GM12801 (cell line): ENCODE results near the gene KLHDC10.

Experiments used
- TF ChIP-seq, protein P1 (sequence below): IDR thresholded peaks from one replicate; pipeline ENCODE4 v1.5.1; 2011; ENCODE audit warnings: control low read depth; ENCODE audit not compliant: insufficient read length; ENCODE audit errors: extremely low read depth

The KLHDC10 gene

DNA sequence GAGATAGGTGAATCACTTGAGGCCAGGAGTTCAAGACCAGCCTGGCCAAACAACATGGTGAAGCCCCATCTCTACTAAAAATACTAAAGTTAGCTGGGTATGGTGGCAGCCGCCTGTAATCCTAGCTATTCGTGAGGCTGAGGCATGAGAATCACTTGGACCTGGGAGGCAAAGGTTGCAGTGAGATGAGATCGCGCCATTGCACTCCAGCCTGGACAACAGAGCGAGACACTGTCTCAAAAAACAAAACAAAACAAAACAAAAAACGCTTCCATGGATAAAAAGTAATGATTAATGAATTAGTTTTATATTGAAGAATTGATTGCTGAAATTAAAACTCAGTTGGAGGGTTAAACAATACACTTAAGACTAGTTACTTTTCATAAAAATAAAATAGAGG lies 32.3 kb downstream of the KLHDC10 start:
- TF ChIP-seq, protein P1, sequence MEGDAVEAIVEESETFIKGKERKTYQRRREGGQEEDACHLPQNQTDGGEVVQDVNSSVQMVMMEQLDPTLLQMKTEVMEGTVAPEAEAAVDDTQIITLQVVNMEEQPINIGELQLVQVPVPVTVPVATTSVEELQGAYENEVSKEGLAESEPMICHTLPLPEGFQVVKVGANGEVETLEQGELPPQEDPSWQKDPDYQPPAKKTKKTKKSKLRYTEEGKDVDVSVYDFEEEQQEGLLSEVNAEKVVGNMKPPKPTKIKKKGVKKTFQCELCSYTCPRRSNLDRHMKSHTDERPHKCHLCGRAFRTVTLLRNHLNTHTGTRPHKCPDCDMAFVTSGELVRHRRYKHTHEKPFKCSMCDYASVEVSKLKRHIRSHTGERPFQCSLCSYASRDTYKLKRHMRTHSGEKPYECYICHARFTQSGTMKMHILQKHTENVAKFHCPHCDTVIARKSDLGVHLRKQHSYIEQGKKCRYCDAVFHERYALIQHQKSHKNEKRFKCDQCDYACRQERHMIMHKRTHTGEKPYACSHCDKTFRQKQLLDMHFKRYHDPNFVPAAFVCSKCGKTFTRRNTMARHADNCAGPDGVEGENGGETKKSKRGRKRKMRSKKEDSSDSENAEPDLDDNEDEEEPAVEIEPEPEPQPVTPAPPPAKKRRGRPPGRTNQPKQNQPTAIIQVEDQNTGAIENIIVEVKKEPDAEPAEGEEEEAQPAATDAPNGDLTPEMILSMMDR: no peak

DNA sequence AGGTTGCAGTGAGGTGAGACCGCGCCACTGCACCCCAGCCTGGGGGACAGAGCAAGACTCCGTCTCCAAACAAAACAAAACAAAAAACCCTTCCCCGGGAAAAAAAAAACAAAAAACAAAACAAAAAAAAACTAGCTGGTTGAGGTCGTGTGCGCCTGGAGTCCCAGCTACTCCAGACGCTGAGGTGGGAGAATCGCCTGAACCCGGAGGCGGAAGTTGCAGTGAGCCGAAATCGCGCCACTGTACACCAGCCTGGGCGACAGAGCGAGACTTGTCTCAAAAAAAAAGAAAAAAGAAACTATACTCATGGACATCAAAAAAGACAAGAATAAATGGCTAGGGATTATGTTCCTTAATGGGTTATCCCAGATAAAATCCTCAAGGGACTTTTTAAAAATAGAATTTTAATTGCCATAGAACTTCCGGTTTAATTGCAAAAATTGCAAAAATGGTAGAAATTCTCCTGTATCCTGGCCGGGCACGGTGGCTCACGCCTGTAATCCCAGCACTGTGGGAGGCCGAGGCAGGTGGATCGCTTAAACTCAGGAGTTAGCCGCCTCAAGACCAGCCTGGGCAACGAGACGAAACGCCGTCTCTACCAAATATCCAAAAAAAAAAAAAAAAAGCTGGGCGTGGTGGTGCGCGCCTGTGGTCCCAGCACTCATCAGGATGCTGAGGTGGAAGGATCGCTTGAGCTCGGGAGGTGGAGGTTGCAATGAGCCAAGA lies 37.8 kb downstream of the KLHDC10 start:
- TF ChIP-seq, protein P1: no peak

DNA sequence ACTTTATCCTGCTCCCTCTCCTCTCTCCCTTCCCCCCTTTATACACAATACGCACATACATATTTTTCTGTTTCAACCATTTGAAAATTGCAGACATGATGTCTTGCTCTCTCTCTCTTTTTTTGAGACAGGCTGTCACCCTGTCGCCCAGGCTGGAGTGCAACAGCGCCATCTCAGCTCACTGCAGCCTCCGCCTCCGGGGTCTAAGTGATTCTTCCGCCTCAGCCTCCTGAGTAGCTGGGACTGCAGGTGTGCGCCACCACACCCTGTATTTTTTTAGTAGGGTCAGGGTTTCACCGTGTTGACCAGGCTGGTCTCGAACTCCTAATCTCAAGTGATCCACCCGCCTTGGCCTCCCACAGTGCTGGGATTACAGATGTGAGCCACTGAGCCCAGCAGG lies 38.5 kb downstream of the KLHDC10 start:
- TF ChIP-seq, protein P1: no peak

DNA sequence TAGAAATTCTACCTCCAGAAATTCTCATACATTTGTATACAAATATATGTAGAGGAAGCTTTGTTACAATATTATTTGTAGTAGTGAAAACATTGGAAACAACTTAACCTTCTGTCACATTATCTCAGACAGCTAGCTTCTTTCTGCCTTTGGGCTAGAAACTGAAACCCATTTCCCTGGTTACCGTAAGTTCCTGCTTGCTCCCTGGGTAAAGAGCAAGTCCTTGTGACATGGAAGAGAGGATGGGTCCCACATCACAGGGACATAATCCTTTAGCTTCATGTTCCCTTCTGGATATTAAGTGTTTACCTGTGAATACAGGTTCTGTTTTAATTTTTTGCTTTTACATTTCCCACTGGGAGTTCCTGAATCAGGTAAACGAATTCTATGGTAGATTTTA lies 41.8 kb downstream of the KLHDC10 start:
- TF ChIP-seq, protein P1: no peak

DNA sequence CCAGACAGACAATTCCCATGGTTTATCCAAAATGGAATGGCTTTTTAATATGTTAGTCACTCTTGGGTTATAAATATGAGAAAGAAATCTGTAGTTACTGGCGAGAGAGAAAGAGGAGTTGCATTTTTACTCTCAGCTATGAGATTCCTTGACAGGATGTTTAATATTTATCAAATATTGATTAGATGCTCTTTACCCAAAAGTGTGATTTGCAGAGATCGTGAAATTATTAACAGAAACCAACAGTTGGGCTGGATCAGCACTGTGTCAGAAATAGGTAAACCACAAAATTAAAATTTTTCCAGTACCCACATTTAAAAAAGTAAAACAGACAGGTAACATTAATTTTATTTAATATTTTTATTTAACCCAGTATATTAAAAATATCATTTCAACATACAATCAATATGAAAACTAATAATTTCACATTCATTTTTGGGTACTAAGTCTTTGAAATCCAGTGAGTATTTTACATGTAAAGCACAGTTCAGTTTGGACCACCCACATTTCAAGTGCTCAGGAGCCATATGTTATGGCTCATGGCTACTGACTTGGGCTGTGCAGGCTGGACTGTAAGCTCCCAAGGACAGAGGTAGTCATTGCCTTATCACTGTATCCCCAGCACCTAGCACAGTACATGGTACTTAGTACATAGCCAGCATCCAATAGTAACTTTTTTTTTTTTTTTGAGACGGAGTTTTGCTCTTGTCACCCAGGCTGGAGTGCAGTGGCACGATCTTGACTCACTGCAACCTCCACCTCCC lies 42.5 kb downstream of the KLHDC10 start:
- TF ChIP-seq, protein P1: no peak

DNA sequence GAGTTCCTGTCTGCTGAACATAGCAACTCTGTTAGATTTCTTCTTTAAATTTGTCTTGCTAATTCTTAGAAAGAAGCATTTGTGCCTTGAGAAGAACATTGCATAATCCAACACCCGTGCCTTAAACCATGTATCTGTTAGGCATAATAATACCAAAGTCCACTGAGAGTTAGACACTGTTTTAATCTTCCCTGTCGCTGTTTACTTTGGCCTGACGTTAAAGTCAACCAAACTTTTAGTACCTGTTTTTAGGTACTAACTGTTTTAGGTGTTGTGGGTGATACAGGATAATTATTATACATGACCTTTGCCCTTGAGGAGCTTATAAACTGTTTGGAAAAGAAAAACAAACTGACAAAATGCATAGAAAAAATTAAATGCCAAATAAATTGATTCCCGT lies 43.6 kb downstream of the KLHDC10 start:
- TF ChIP-seq, protein P1: no peak

DNA sequence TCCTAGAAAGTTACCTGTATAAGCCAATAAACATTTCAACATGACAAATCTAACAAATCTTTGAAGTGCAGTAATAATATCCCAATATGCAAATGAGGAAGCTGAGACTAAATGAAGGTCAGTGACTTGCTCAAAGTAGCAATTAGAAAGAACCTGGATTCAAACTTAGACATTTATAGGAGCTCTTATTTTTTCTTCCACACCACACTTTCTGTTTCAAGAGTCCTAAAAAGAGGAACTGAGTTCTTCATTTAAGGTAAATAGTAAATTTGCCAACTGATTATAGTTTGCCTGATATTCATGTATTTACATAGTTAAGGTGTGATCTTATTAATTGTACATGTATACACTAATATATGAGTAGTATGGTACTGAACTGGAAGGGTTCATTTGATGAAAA lies 44.0 kb downstream of the KLHDC10 start:
- TF ChIP-seq, protein P1: no peak
